Measurements from ENCODE around the gene ENO3. TPM values are rescaled to one million over a fixed set of nuclear protein-coding genes. Genes with fewer than 3 reads are reported as not detected.
"Not testable (repeated sequence)": the region's sequence is repeated elsewhere in the genome, so short reads cannot be mapped to it uniquely, and the experiment has no call there.

The ENO3 gene
- total and polyA plus RNA-seq, 4 donors, result 4.9 to 17.1 (median 7.7) TPM

- no peak overlapping the region for H3K4me3 ChIP-seq (ENCODE audit: low read depth, low read length)
- DNase-seq (ENCODE audit: low read depth in 4 of 6, low spot score in 6 of 6), result no peak
- no peaks in the 10 kb centered on the region for H3K36me3 ChIP-seq (ENCODE audit: control insufficient read depth, insufficient read depth, low read length)
- 65% methylated on average over 4 of the region's 8 CpGs for WGBS (ENCODE audit: insufficient coverage)
- H3K9me3 ChIP-seq (ENCODE audit: control insufficient read depth, insufficient read depth, low read length), result no peaks in the 10 kb centered on the region
- H3K4me1 ChIP-seq (ENCODE audit: control insufficient read depth, insufficient read depth, low read length), result no peaks in the 10 kb centered on the region
- no peak overlapping the region for H3K27ac ChIP-seq (ENCODE audit: low read depth, low read length)
- no peaks in the 10 kb centered on the region for H3K27me3 ChIP-seq (ENCODE audit: control insufficient read depth, insufficient read depth, low read length)
These were observed 31.3 kb upstream of the ENO3 start for GRCh38 chr17:4919511-4920047.

- H3K36me3 ChIP-seq (ENCODE audit: control insufficient read depth, insufficient read depth, low read length), result no peaks in the 10 kb centered on the region
- H3K27me3 ChIP-seq (ENCODE audit: control insufficient read depth, insufficient read depth, low read length), result no peaks in the 10 kb centered on the region
- WGBS (ENCODE audit: insufficient coverage), result 90% methylated on average over 2 of the region's 10 CpGs
- no peaks in the 10 kb centered on the region for H3K9me3 ChIP-seq (ENCODE audit: control insufficient read depth, insufficient read depth, low read length)
- DNase-seq (ENCODE audit: low read depth in 4 of 6, low spot score in 6 of 6), result no peak
- no peaks in the 10 kb centered on the region for H3K4me1 ChIP-seq (ENCODE audit: control insufficient read depth, insufficient read depth, low read length)
- H3K4me3 ChIP-seq (ENCODE audit: low read depth, low read length), result no peak overlapping the region
- H3K27ac ChIP-seq (ENCODE audit: low read depth, low read length), result no peak overlapping the region
These were observed 30.4 kb upstream of the ENO3 start for GRCh38 chr17:4920351-4921048.

GRCh38 chr17:4921320-4921719, 29.6 kb upstream of the ENO3 start:
- WGBS (ENCODE audit: insufficient coverage), result no CpG with 5 or more reads among the region's 4 CpGs
- DNase-seq (ENCODE audit: low read depth in 4 of 6, low spot score in 6 of 6), result no peak
- H3K27ac ChIP-seq (ENCODE audit: low read depth, low read length), result no peak overlapping the region
- H3K4me1 ChIP-seq (ENCODE audit: control insufficient read depth, insufficient read depth, low read length), result no peaks in the 10 kb centered on the region
- H3K27me3 ChIP-seq (ENCODE audit: control insufficient read depth, insufficient read depth, low read length), result no peaks in the 10 kb centered on the region
- no peaks in the 10 kb centered on the region for H3K9me3 ChIP-seq (ENCODE audit: control insufficient read depth, insufficient read depth, low read length)
- no peak overlapping the region for H3K4me3 ChIP-seq (ENCODE audit: low read depth, low read length)
- H3K36me3 ChIP-seq (ENCODE audit: control insufficient read depth, insufficient read depth, low read length), result no peaks in the 10 kb centered on the region

GRCh38 chr17:4926577-4927335, 24.2 kb upstream of the ENO3 start:
- WGBS (ENCODE audit: insufficient coverage), result 91% methylated on average over 22 of the region's 24 CpGs
- not testable (repeated sequence) for H3K27ac ChIP-seq (ENCODE audit: low read depth, low read length); DNase-seq (ENCODE audit: low read depth in 4 of 6, low spot score in 6 of 6); H3K27me3 ChIP-seq (ENCODE audit: control insufficient read depth, insufficient read depth, low read length); H3K4me3 ChIP-seq (ENCODE audit: low read depth, low read length); H3K9me3 ChIP-seq (ENCODE audit: control insufficient read depth, insufficient read depth, low read length); H3K36me3 ChIP-seq (ENCODE audit: control insufficient read depth, insufficient read depth, low read length); H3K4me1 ChIP-seq (ENCODE audit: control insufficient read depth, insufficient read depth, low read length)

- WGBS (ENCODE audit: insufficient coverage), result 92% methylated on average over 17 of the region's 18 CpGs
- H3K36me3 ChIP-seq (ENCODE audit: control insufficient read depth, insufficient read depth, low read length), result peaks cover 3% of the 10 kb centered on the region
- peaks cover under 1% of the 10 kb centered on the region for H3K4me1 ChIP-seq (ENCODE audit: control insufficient read depth, insufficient read depth, low read length)
These were observed 22.0 kb upstream of the ENO3 start for GRCh38 chr17:4928881-4929280.

GRCh38 chr17:4931963-4932362, 19.0 kb upstream of the ENO3 start, which contains the start of gene GP1BA:
GP1BA (plus strand) TSS chr17:4932277; CDS start chr17:4932605, 328 bp downstream.
- Histone ChIP-seq H3K27ac (ENCODE audit: low read depth, low read length) (no peak within 1 kb of the TSS), H3K27me3 (ENCODE audit: control insufficient read depth, insufficient read depth, low read length) (no peaks in the 10 kb centered on the region), H3K4me1 (ENCODE audit: control insufficient read depth, insufficient read depth, low read length) (peaks cover 8% of the 10 kb centered on the region), H3K9me3 (ENCODE audit: control insufficient read depth, insufficient read depth, low read length) (no peaks in the 10 kb centered on the region), H3K4me3 (ENCODE audit: low read depth, low read length) (no peak within 1 kb of the TSS), H3K36me3 (ENCODE audit: control insufficient read depth, insufficient read depth, low read length) (peaks cover 24% of the 10 kb centered on the region)
- 85% methylated on average over 8 of the region's 14 CpGs for WGBS (ENCODE audit: insufficient coverage)
- DNase-seq (ENCODE audit: low read depth in 4 of 6, low spot score in 6 of 6), result no peak

More at GRCh38 chr17:4928881-4929280, 22.0 kb upstream of the ENO3 start:
- DNase-seq (ENCODE audit: low read depth in 4 of 6, low spot score in 6 of 6), result no peak
- Histone ChIP-seq H3K27ac (ENCODE audit: low read depth, low read length) (no peak overlapping the region), H3K4me3 (ENCODE audit: low read depth, low read length) (no peak overlapping the region), H3K27me3 (ENCODE audit: control insufficient read depth, insufficient read depth, low read length) (no peaks in the 10 kb centered on the region), H3K9me3 (ENCODE audit: control insufficient read depth, insufficient read depth, low read length) (no peaks in the 10 kb centered on the region)

GRCh38 chr17:4932756-4933155, 18.2 kb upstream of the ENO3 start:
- no peaks in the 10 kb centered on the region for H3K27me3 ChIP-seq (ENCODE audit: control insufficient read depth, insufficient read depth, low read length)
- no peak overlapping the region for H3K27ac ChIP-seq (ENCODE audit: low read depth, low read length)
- 91% methylated on average over 12 of the region's 12 CpGs for WGBS (ENCODE audit: insufficient coverage)
- no peak for DNase-seq (ENCODE audit: low read depth in 4 of 6, low spot score in 6 of 6)
- H3K9me3 ChIP-seq (ENCODE audit: control insufficient read depth, insufficient read depth, low read length), result no peaks in the 10 kb centered on the region
- peaks cover 32% of the 10 kb centered on the region for H3K36me3 ChIP-seq (ENCODE audit: control insufficient read depth, insufficient read depth, low read length)
- H3K4me1 ChIP-seq (ENCODE audit: control insufficient read depth, insufficient read depth, low read length), result peaks cover 8% of the 10 kb centered on the region
- no peak overlapping the region for H3K4me3 ChIP-seq (ENCODE audit: low read depth, low read length)

- H3K4me3 ChIP-seq (ENCODE audit: low read depth, low read length), result no peak overlapping the region
- peaks cover 41% of the 10 kb centered on the region for H3K36me3 ChIP-seq (ENCODE audit: control insufficient read depth, insufficient read depth, low read length)
- H3K4me1 ChIP-seq (ENCODE audit: control insufficient read depth, insufficient read depth, low read length), result peaks cover 17% of the 10 kb centered on the region
- DNase-seq (ENCODE audit: low read depth in 4 of 6, low spot score in 6 of 6), result no peak
- no peak overlapping the region for H3K27ac ChIP-seq (ENCODE audit: low read depth, low read length)
- WGBS (ENCODE audit: insufficient coverage), result 87% methylated on average over 9 of the region's 16 CpGs
- H3K9me3 ChIP-seq (ENCODE audit: control insufficient read depth, insufficient read depth, low read length), result no peaks in the 10 kb centered on the region
- H3K27me3 ChIP-seq (ENCODE audit: control insufficient read depth, insufficient read depth, low read length), result no peaks in the 10 kb centered on the region
These were observed 17.3 kb upstream of the ENO3 start for GRCh38 chr17:4933646-4934045.

GRCh38 chr17:4934173-4934979, 16.5 kb upstream of the ENO3 start:
- H3K4me1 ChIP-seq (ENCODE audit: control insufficient read depth, insufficient read depth, low read length), result peaks cover 24% of the 10 kb centered on the region
- no peak overlapping the region for H3K27ac ChIP-seq (ENCODE audit: low read depth, low read length)
- H3K9me3 ChIP-seq (ENCODE audit: control insufficient read depth, insufficient read depth, low read length), result no peaks in the 10 kb centered on the region
- peaks cover 43% of the 10 kb centered on the region for H3K36me3 ChIP-seq (ENCODE audit: control insufficient read depth, insufficient read depth, low read length)
- DNase-seq (ENCODE audit: low read depth in 4 of 6, low spot score in 6 of 6), result peak in 2 of 6 donors; percentile 49 to 87
- no peaks in the 10 kb centered on the region for H3K27me3 ChIP-seq (ENCODE audit: control insufficient read depth, insufficient read depth, low read length)
- no peak overlapping the region for H3K4me3 ChIP-seq (ENCODE audit: low read depth, low read length)
- 33% methylated on average over 13 of the region's 14 CpGs for WGBS (ENCODE audit: insufficient coverage)

All from spinal cord (tissue), 10 donors.